GM15510 (cell line): ENCODE results near the gene COL15A1.

Experiments used
- POLR2A ChIP-seq: IDR thresholded peaks from 3 replicates; pipeline ENCODE4 v1.6.1; 2011; ENCODE audit warnings: borderline replicate concordance; ENCODE audit not compliant: insufficient read length; ENCODE audit errors: extremely low read depth

The COL15A1 gene

DNA sequence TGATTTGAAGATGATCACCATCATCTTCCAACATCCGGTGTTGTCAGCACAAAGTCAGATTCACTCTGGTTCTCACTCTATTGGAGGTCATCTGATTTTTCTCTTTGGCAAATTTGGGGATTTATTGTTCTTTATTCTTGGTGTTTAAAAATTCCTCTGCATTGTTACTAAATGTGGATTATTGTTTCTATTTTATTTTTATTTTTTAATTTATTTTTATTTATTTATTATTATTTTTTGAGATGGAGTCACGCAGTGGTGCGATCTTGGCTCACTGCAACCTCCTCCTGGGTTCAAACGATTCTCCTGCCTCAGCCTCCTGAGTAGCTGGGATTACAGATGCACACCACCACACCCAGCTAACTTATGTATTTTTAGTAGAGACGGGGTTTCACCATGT is 88.3 kb downstream of the COL15A1 start:
- TF ChIP-seq POLR2A = no peak

DNA sequence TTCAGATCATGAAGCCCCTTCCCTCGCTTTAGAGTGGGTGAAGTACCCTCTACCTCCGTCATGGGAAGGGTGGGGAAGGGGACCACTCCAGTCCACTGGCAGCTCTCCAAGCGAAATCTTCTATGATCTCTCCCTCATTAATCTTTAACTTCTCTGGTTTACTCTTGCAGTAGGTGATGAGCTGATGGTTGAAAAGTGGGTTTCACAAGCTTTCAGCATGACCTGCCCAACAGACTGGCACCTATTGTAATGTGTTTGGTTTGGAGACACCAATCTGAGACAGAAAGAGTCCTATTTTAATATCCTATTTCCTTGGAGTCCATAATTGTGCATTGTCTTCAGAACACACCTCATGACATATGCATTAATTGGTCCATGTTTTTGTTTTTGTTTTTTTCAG is 90.4 kb downstream of the COL15A1 start:
- TF ChIP-seq POLR2A = no peak

- no peak for TF ChIP-seq POLR2A
Measured at GRCh38 chr9:99035313-99035712, 91.6 kb downstream of the COL15A1 start.

GRCh38 chr9:99037769-99038483 is 94.2 kb downstream of the COL15A1 start:
- no peak for TF ChIP-seq POLR2A

GRCh38 chr9:99038484-99038820 is 94.7 kb downstream of the COL15A1 start:
- no peak for TF ChIP-seq POLR2A

GRCh38 chr9:99039505-99040182 is 95.9 kb downstream of the COL15A1 start:
- no peak for TF ChIP-seq POLR2A

DNA sequence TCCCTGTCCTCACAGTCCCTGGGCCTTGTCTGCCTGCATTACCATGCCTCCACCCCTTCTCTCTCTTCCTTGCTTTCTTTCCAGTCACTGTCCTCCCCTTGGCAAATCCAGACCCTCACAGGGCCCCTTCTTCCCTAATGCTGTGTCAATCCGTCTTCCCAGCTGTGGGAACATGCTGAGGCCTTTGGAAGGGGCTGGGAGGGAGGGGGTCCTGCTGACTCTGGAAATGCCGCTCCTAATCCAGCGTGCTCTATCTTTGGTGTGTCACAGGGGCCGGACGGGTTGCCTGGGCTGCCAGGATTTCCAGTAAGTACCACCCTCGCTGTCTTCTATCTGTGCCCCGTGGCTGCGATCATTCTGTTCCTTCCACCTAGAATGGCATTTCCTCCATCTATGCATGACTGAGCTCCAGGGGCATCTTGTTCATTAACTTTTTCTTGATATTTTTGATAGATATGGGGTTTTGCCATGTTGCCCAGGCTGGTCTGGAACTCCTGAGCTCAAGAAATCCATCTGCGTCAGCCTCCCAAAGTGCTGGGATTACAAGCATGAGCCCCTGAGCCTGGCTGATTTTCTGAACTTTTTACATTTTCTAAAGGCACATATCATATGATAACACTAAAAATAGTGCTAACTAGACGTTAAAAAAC is 96.7 kb downstream of the COL15A1 start:
- TF ChIP-seq POLR2A = no peak

- TF ChIP-seq POLR2A = no peak
Measured at GRCh38 chr9:99040911-99041582, 97.3 kb downstream of the COL15A1 start.

- no peak for TF ChIP-seq POLR2A
Measured at GRCh38 chr9:99041618-99042017, 97.9 kb downstream of the COL15A1 start.

GRCh38 chr9:99042620-99043019 is 98.9 kb downstream of the COL15A1 start:
- TF ChIP-seq POLR2A = no peak

DNA sequence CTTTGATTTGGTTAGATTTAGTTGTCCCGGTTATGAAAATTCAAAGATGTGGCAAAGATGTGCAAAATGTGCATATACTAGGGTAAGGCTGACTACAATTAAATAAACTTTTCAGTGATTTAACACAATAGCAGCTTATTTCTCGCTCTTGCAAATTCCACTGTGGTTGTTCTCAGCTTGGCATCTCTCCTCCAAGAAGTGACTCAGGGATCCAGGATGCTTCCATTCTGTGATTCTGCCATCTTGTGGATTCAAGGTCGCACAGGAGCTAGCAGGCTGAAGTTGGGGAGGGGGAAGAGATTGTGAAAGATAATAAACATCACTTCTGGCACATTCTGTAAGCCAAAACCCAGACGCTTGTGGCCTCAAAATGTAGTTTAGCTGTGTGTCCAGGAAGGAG is 101.1 kb downstream of the COL15A1 start:
- TF ChIP-seq POLR2A = no peak

DNA sequence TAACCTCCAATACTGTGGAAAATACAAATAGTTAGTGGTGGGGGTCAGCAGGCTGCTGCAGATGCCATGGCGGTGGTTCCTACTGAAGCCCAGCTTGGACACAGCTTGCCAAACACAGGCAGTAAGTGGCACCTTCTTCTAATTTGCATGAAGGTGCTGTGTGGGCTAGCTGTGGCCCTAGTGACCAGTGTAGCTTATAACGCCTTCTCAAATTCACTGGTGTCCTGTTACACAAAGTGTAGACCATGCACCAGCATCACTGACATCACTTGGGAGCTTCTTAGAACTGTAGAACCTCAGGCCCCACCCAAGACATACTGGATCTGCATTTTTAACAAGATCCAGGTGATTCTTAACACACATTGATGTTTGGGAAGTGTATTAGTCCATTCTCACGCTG is 102.4 kb downstream of the COL15A1 start:
- TF ChIP-seq POLR2A = no peak

DNA sequence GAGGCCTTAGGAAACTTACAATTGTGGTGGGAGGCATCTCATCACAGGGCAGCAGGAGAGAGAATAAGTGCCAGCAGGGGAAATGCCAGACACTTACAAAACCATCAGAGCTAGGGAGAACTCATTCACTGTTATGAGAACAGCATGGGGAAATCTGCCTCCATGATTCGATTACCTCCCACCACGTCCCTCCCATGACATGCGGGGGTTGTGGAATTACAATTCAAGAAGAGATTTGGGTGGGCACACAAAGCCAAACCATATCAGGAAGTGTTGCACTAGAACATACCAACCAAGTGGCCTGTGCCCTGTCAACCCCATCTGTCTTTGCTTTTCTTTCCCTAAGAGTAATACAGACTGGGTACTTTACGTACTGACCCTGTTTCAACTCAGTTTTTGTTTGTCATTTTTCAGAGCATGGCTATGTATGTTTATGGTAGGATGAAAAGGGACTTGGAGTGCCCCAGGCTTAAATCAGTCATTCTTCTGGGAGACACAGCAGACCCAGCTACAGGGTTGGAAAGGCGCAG is 102.9 kb downstream of the COL15A1 start:
- TF ChIP-seq POLR2A = no peak

DNA sequence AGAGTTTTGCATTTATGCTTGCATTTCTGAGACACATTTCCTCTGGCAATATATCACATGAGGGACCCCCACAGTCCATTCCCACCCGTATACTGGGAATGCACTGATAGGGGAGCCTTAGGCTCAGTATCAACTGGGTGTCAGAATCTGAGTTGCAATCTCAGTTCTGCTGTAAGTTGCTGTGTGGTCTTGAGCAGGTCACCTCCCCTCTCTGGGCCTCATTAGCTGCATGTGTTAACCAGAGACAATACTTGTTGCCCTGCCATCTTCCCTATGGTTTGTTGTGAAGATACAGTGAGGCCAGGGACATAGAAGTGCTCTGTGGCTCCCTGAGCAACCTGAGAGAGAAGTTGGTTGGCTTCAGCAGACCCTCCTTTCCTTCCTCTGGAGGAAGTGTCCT is 105.5 kb downstream of the COL15A1 start:
- no peak for TF ChIP-seq POLR2A

DNA sequence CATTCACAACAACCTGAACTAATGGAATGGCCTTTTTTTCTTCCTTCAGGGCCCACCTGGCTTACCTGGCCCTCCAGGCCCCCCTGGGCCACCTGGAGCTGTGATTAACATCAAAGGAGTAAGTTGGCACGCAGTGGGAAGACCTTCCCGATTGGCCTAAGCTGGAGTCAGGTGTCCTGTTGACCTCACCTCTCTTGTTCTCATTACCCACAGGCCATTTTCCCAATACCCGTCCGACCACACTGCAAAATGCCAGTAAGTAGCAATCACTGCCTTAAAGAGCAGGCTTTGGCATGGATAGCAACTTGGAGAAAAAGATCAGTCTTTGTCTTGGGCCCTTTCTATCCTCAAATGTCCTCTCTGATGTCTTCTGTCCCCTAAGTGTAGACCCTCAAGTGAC is 105.9 kb downstream of the COL15A1 start:
- TF ChIP-seq POLR2A = no peak
